Small intestine (tissue), 7 donors: ENCODE measurements around the gene CEP295NL. TPM values are rescaled to one million over a fixed set of nuclear protein-coding genes. Genes with fewer than 3 reads are reported as not detected.
A peak's percentile ranks its signal among the peaks of the same experiment; 100 is the strongest.

Experiments
- DNase-seq, 2 donors: peaks; one replicate each; pipeline versions ENCODE4 v3.0.0 to v3.0.0-alpha.2; 2013
- FAIRE-seq: peaks from 2 replicates; lab custom pipeline; 2012; peaks lifted over from hg19 to GRCh38; lab: Jason Lieb, UNC
- H3K27ac ChIP-seq, 3 donors: one replicate each; pipeline ENCODE4 v1.5.1; 2013; ENCODE audit warnings: low read length in 2 of 3, mild to moderate bottlenecking in 2 of 3, control low read depth in 1 of 3, inconsistent platforms in 1 of 3, low read depth in 1 of 3, moderate library complexity in 1 of 3
- H3K27me3 ChIP-seq, 3 donors: one replicate each; pipeline ENCODE4 v1.6.1; 2013; ENCODE audit warnings: low read length in 3 of 3, inconsistent platforms in 1 of 3; ENCODE audit not compliant: control insufficient read depth in 3 of 3, insufficient read depth in 3 of 3
- H3K36me3 ChIP-seq, 3 donors: one replicate each; pipeline ENCODE4 v1.6.1; 2013; ENCODE audit warnings: low read length in 3 of 3, inconsistent platforms in 1 of 3, low read depth in 1 of 3, mild to moderate bottlenecking in 1 of 3, moderate library complexity in 1 of 3; ENCODE audit not compliant: control insufficient read depth in 3 of 3, insufficient read depth in 2 of 3
- H3K4me1 ChIP-seq, 3 donors: one replicate each; pipeline ENCODE4 v1.6.1; 2013; ENCODE audit warnings: low read length in 2 of 3, inconsistent platforms in 1 of 3, low read depth in 1 of 3, mild to moderate bottlenecking in 1 of 3, moderate library complexity in 1 of 3; ENCODE audit not compliant: control insufficient read depth in 3 of 3, insufficient read depth in 2 of 3
- H3K4me3 ChIP-seq, 3 donors: one replicate each; pipeline ENCODE4 v1.5.1; 2013; ENCODE audit warnings: low read length in 3 of 3, control low read depth in 1 of 3, inconsistent platforms in 1 of 3, low read depth in 1 of 3, mild to moderate bottlenecking in 1 of 3, moderate library complexity in 1 of 3
- H3K9me3 ChIP-seq, 2 donors: one replicate each; pipeline ENCODE4 v1.6.1; 2013; ENCODE audit warnings: low read depth in 1 of 2, low read length in 1 of 2; ENCODE audit not compliant: control insufficient read depth in 2 of 2, insufficient read depth in 1 of 2
- WGBS, 3 donors: extraction: QIAGEN DNeasy Blood & Tissue Kit; methylation state at CpG; one replicate each; pipeline ENCODE4 v1.1.7; 2013; 5-methylcytosine and 5-hydroxymethylcytosine counted together
- polyA plus RNA-seq, 4 donors: library from polyadenylated mRNA; stranded (reverse) in 3 of 4; unstranded in 1 of 4; fragments of 200-250 nt in 3 of 4; fragments of 120-200 nt in 1 of 4; gene quantifications; one replicate each; pipeline versions ENCODE4 v1.2.1 to v1.2.3, GENCODE V29; 2013
- donor health status: healthy with polysubstance abuse.
- donor health status: control.
- donor health status: control.
- donor health status: Bipolar disorder and iron deficiency.
- donor health status: healthy.

Gene CEP295NL
- polyA plus RNA-seq, 4 donors, result 0.25 to 0.28 TPM; not detected in 2

- H3K27me3 ChIP-seq, result no peaks in the 10 kb centered on the region
- H3K36me3 ChIP-seq, result peaks cover 0 to 41% (median 0%) of the 10 kb centered on the region in 3 donors
- H3K4me3 ChIP-seq, result no peak overlapping the region
- H3K4me1 ChIP-seq, result peaks cover 3 to 31% (median 9%) of the 10 kb centered on the region in 3 donors
- H3K27ac ChIP-seq, result peak overlapping the region; percentile 39 to 90 (median 84)
- 59 to 86% (median 81%) methylated on average over 20 of the region's 20 CpGs for WGBS, 3 donors
- H3K9me3 ChIP-seq, result no peaks in the 10 kb centered on the region
- FAIRE-seq, result no peak
- DNase-seq, result no peak
These were observed 18.7 kb downstream of the CEP295NL start for GRCh38 chr17:78884148-78884825.

- no peaks in the 10 kb centered on the region for H3K9me3 ChIP-seq
- no peak for DNase-seq
- peaks cover 3 to 37% (median 9%) of the 10 kb centered on the region in 3 donors for H3K4me1 ChIP-seq
- peak overlapping the region; percentile 77 to 90 (median 84) for H3K27ac ChIP-seq
- H3K4me3 ChIP-seq, result no peak overlapping the region
- no peaks in the 10 kb centered on the region for H3K27me3 ChIP-seq
- no peak for FAIRE-seq
- H3K36me3 ChIP-seq, result peaks cover 0 to 45% (median 0%) of the 10 kb centered on the region in 3 donors
- 22 to 32% (median 25%) methylated on average over 18 to 24 of the region's 24 CpGs for WGBS, 3 donors
These were observed 19.4 kb downstream of the CEP295NL start for GRCh38 chr17:78883533-78884131.

- peak; percentile 85 to 88 for DNase-seq
- no peak for FAIRE-seq
These were observed 19.9 kb downstream of the CEP295NL start for GRCh38 chr17:78883089-78883532.

DNA sequence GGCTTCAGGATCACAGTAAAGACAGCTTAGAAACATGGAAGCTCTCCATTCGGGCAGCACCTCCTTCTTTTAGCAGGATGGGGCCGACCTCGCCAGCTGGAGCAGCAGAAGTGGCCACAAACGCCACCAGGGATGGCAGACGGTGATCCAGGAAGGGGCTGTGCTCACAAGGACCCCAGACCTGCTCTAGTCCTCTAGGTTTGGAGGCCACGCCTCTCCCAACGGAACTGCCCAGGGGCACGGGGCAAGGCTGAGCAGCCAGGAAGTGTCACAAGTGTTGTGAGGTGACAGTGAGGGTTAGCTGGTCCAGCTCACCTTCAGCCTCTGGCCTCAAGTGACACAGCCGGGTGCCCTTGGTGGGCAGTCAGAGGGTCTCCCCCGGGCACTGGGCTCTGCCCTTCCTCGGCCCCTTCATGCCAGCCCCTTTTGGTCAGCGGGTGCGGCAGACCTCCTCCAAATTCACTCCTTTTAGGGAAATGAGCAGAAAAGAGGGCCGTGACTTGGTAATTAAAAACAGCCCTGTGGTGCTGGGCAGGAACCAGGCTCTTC is 20.4 kb downstream of the CEP295NL start:
- peak overlapping the region; percentile 77 to 90 (median 84) for H3K27ac ChIP-seq
- no peaks in the 10 kb centered on the region for H3K27me3 ChIP-seq
- 49 to 75% (median 68%) methylated on average over 14 of the region's 14 CpGs for WGBS, 3 donors
- peaks cover 0 to 48% (median 0%) of the 10 kb centered on the region in 3 donors for H3K36me3 ChIP-seq
- no peaks in the 10 kb centered on the region for H3K9me3 ChIP-seq
- no peak for DNase-seq
- peaks cover 3 to 37% (median 9%) of the 10 kb centered on the region in 3 donors for H3K4me1 ChIP-seq
- FAIRE-seq, result no peak
- H3K4me3 ChIP-seq, result no peak overlapping the region

More at GRCh38 chr17:78883089-78883532, 19.9 kb downstream of the CEP295NL start:
- Histone ChIP-seq H3K36me3 (peaks cover 0 to 46% (median 0%) of the 10 kb centered on the region in 3 donors), H3K27ac (peak overlapping the region; percentile 77 to 90 (median 84)), H3K4me3 (no peak overlapping the region), H3K27me3 (no peaks in the 10 kb centered on the region), H3K9me3 (no peaks in the 10 kb centered on the region), H3K4me1 (peaks cover 3 to 37% (median 9%) of the 10 kb centered on the region in 3 donors)
- 24 to 41% (median 41%) methylated on average over 9 to 10 of the region's 10 CpGs for WGBS, 3 donors

GRCh38 chr17:78879635-78880186 is 23.3 kb downstream of the CEP295NL start:
- FAIRE-seq, result no peak
- no peak overlapping the region for H3K4me3 ChIP-seq

DNA sequence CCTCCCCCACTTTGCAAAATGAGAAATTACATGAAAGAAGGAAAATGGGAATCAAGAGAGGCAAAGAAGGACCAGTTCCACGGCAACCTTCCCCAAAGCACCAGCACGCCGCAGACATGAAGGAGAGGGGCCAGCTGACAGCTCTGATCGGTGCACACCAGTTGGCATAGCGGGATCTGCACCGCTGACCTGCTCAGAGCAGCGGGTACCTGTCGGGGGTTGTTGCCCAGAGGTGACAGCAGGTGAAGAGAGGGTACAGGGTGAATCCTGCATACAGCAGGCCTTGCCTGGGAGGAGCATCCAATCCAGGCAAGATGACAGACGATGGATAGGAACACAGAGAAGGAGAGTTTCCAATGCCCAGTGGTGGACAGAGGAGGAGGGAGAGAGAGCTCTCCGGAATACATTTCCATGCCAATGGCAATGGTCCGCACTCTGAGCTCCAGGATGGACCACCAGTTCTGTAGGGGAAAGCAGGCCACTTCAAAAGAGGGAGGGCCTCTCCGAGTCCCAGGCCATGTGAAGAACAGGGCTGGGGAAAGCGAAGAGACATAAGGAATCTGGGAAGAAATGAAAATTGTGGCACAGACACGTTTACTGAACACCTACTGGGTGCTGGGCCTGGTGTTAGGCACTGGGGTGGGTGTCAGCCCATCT is 24.0 kb downstream of the CEP295NL start:
- Histone ChIP-seq H3K36me3 (peaks cover 0 to 26% (median 0%) of the 10 kb centered on the region in 3 donors), H3K9me3 (no peaks in the 10 kb centered on the region), H3K4me3 (no peak overlapping the region), H3K27me3 (no peaks in the 10 kb centered on the region), H3K27ac (peak overlapping the region in 2 of 3 donors; percentile 69 to 92), H3K4me1 (peaks cover 1 to 25% (median 3%) of the 10 kb centered on the region in 3 donors)
- 82 to 90% (median 89%) methylated on average over 14 of the region's 14 CpGs for WGBS, 3 donors
- DNase-seq (no peak), FAIRE-seq (no peak)

More at GRCh38 chr17:78879635-78880186, 23.3 kb downstream of the CEP295NL start:
- Histone ChIP-seq H3K36me3 (peaks cover 0 to 29% (median 0%) of the 10 kb centered on the region in 3 donors), H3K9me3 (no peaks in the 10 kb centered on the region), H3K27ac (peak overlapping the region; percentile 15 to 92 (median 69)), H3K27me3 (no peaks in the 10 kb centered on the region), H3K4me1 (peaks cover 3 to 32% (median 7%) of the 10 kb centered on the region in 3 donors)
- 41 to 78% (median 67%) methylated on average over 28 of the region's 28 CpGs for WGBS, 3 donors
- peak in 1 of 2 donors; percentile 50 for DNase-seq

GRCh38 chr17:78878261-78878660 is 24.7 kb downstream of the CEP295NL start:
- DNase-seq (no peak), FAIRE-seq (no peak)
- WGBS, 3 donors, result 91 to 93% (median 91%) methylated on average over 15 of the region's 15 CpGs
- Histone ChIP-seq H3K27me3 (no peaks in the 10 kb centered on the region), H3K36me3 (peaks cover 0 to 30% (median 0%) of the 10 kb centered on the region in 3 donors), H3K4me3 (no peak overlapping the region), H3K9me3 (no peaks in the 10 kb centered on the region), H3K27ac (no peak overlapping the region), H3K4me1 (peaks cover 0 to 17% (median 3%) of the 10 kb centered on the region in 3 donors)
